Measurements from ENCODE around the gene LPCAT3.

The LPCAT3 gene

DNA sequence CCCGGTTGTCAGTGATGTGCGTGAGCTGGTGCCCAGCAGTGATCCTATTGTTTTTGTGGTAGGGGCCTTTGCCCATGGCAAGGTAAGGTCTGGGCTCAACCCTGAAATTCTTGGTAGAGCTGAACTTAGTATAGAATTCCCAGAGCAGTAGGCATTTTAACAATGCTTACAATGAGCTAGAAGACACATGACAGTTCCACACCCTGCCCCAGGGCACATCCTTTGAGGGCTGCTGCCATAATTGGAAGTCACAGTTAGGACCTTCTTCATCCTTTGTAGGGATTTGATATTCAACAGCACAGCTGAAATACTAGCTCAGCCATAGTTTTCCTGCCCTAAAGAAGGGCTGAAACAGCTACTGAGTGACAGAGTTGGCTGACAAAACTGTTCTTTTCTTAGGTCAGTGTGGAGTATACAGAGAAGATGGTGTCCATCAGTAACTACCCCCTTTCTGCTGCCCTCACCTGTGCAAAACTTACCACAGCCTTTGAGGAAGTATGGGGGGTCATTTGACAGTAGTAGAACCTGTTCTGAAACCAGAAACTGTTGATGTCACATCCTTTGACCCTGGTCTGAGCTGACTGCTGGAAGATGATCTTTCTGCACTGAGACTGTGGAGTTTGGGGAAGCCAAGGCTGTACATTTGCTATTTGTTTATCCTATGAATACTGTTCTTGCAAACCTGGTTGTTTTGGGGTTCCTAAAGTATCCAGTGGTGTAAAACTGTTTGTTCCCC, 42.8 kb downstream of the LPCAT3 start:
- Histone ChIP-seq H3K27ac (replicated peaks) (no peak overlapping the region), H3K4me3 (replicated peaks; ENCODE audit: insufficient read depth, low read length) (no peak overlapping the region), H3K27me3 (ENCODE audit: insufficient read depth, poor library complexity, severe bottlenecking) (no peaks in the 10 kb centered on the region)
- no peak for DNase-seq (ENCODE audit: low read depth in 1 of 2, low spot score in 1 of 2)
- no peak for TF ChIP-seq SPI1 (IDR thresholded peaks at IDR 0.05; ENCODE audit: borderline replicate concordance, low read depth)
- TF ChIP-seq CTCF (IDR thresholded peaks at IDR 0.05; ENCODE audit: insufficient read depth, low read length) = no peak
- TF ChIP-seq, protein P1, sequence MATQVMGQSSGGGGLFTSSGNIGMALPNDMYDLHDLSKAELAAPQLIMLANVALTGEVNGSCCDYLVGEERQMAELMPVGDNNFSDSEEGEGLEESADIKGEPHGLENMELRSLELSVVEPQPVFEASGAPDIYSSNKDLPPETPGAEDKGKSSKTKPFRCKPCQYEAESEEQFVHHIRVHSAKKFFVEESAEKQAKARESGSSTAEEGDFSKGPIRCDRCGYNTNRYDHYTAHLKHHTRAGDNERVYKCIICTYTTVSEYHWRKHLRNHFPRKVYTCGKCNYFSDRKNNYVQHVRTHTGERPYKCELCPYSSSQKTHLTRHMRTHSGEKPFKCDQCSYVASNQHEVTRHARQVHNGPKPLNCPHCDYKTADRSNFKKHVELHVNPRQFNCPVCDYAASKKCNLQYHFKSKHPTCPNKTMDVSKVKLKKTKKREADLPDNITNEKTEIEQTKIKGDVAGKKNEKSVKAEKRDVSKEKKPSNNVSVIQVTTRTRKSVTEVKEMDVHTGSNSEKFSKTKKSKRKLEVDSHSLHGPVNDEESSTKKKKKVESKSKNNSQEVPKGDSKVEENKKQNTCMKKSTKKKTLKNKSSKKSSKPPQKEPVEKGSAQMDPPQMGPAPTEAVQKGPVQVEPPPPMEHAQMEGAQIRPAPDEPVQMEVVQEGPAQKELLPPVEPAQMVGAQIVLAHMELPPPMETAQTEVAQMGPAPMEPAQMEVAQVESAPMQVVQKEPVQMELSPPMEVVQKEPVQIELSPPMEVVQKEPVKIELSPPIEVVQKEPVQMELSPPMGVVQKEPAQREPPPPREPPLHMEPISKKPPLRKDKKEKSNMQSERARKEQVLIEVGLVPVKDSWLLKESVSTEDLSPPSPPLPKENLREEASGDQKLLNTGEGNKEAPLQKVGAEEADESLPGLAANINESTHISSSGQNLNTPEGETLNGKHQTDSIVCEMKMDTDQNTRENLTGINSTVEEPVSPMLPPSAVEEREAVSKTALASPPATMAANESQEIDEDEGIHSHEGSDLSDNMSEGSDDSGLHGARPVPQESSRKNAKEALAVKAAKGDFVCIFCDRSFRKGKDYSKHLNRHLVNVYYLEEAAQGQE (IDR thresholded peaks at IDR 0.05; ENCODE audit: insufficient replicate concordance, low read depth) = no peak
- TF ChIP-seq POLR2AphosphoS5 (IDR thresholded peaks at IDR 0.05; ENCODE audit: low read depth) = no peak
- no peak for TF ChIP-seq GABPA (IDR thresholded peaks at IDR 0.05; ENCODE audit: low read depth)

DNA sequence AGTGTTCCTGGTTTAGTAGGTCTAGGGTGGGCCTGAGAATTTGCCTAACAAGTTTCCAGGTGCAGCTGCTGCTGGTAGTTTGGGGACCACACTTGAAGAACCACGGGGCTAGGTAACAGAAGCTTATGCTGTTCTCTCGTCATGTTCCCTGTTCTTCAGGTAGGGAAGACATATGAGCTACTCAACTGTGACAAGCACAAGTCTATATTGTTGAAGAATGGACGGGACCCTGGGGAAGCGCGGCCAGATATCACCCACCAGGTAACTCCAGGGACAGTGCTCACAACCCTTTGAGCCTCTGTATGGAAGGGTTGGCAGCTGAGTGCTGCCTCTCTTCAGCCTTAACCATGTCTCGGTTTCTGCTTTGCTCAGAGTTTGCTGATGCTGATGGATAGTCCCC, 44.1 kb downstream of the LPCAT3 start:
- Histone ChIP-seq H3K4me3 (replicated peaks; ENCODE audit: insufficient read depth, low read length) (no peak overlapping the region), H3K27me3 (ENCODE audit: insufficient read depth, poor library complexity, severe bottlenecking) (no peaks in the 10 kb centered on the region), H3K27ac (replicated peaks) (no peak overlapping the region)
- TF ChIP-seq, protein P1 (IDR thresholded peaks at IDR 0.05; ENCODE audit: insufficient replicate concordance, low read depth) = no peak
- TF ChIP-seq POLR2AphosphoS5 (IDR thresholded peaks at IDR 0.05; ENCODE audit: low read depth) = peak; percentile 49; the same call in 1 of the 2 replicates
- no peak for DNase-seq (ENCODE audit: low read depth in 1 of 2, low spot score in 1 of 2)

DNA sequence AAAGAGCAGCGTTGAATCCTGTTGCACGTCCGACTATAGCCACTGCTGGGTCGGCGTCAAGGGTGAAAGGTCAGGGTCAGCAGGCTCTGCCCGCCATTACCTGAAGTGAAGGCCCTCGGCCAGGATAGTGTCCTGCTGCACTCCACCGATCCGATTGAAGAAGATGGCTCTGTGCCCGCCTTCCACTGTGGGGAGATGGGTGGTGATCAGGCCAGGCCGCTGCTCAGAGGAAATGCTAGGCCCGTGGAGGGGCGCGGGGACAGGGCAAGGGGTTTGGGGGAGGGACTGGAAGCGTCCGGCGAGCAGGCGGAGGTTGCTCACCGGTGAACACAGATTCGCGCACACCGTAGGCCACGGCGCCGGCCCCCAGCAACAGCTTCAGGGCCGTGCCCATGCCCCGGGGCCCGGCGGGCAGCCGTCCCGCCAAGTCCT, 48.2 kb downstream of the LPCAT3 start:
- peak overlapping the region; percentile 87 for H3K4me3 ChIP-seq (replicated peaks; ENCODE audit: insufficient read depth, low read length)
- peak overlapping the region; percentile 96 for H3K27ac ChIP-seq (replicated peaks)
- TF ChIP-seq POLR2AphosphoS5 (IDR thresholded peaks at IDR 0.05; ENCODE audit: low read depth) (no peak; the same call in 1 of the 2 replicates), CTCF (IDR thresholded peaks at IDR 0.05; ENCODE audit: insufficient read depth, low read length) (no peak), SPI1 (IDR thresholded peaks at IDR 0.05; ENCODE audit: borderline replicate concordance, low read depth) (no peak), GABPA (IDR thresholded peaks at IDR 0.05; ENCODE audit: low read depth) (no peak)
- H3K27me3 ChIP-seq (ENCODE audit: insufficient read depth, poor library complexity, severe bottlenecking) = no peaks in the 10 kb centered on the region
- DNase-seq (ENCODE audit: low read depth in 1 of 2, low spot score in 1 of 2) = no peak

GRCh38 chr12:6968426-6968825, 49.9 kb downstream of the LPCAT3 start:
- Histone ChIP-seq H3K27ac (replicated peaks) (peak overlapping the region; percentile 96), H3K4me3 (replicated peaks; ENCODE audit: insufficient read depth, low read length) (no peak overlapping the region)
- no peak for DNase-seq (ENCODE audit: low read depth in 1 of 2, low spot score in 1 of 2)

More at GRCh38 chr12:6968426-6968825, 49.9 kb downstream of the LPCAT3 start:
- no peak for TF ChIP-seq SPI1 (IDR thresholded peaks at IDR 0.05; ENCODE audit: borderline replicate concordance, low read depth)
- TF ChIP-seq POLR2AphosphoS5 (IDR thresholded peaks at IDR 0.05; ENCODE audit: low read depth) = no peak; the same call in none of the 2 replicates
- TF ChIP-seq CTCF (IDR thresholded peaks at IDR 0.05; ENCODE audit: insufficient read depth, low read length) = no peak
- no peak for TF ChIP-seq GABPA (IDR thresholded peaks at IDR 0.05; ENCODE audit: low read depth)
- TF ChIP-seq, protein P1 (IDR thresholded peaks at IDR 0.05; ENCODE audit: insufficient replicate concordance, low read depth) = no peak
- no peaks in the 10 kb centered on the region for H3K27me3 ChIP-seq (ENCODE audit: insufficient read depth, poor library complexity, severe bottlenecking)

Data from HL-60 (cell line).